H1 (cell line): ENCODE data around the gene FXYD5. TPM values are rescaled to one million over a fixed set of nuclear protein-coding genes. Genes with fewer than 3 reads are reported as not detected.

ENCODE experiments used
- ASH2L ChIP-seq: fragments of 200-600, 300-600 bp; sonication (generic); IDR thresholded peaks from one replicate; pipeline ENCODE4 v1.7.1; 2017; ENCODE audit warnings: low read length
- CBX5 ChIP-seq: fragments of 300-800, 300-1000 bp; sonication (generic); IDR thresholded peaks from 2 replicates; pipeline ENCODE4 v1.7.1; 2016; ENCODE audit warnings: antibody characterized with exemption, low read length, low read depth
- CBX8 ChIP-seq: fragments of 300-800, 300-1000 bp; sonication (generic); IDR thresholded peaks from 2 replicates; pipeline ENCODE4 v1.7.1; 2016; ENCODE audit warnings: low read depth, low read length, borderline replicate concordance
- CHD7 ChIP-seq: fragments of 300-600 bp; sonication (generic); IDR thresholded peaks from 2 replicates; pipeline ENCODE4 v1.7.1; 2012; ENCODE audit warnings: low read length, moderate library complexity, mild to moderate bottlenecking, inconsistent platforms; ENCODE audit not compliant: insufficient replicate concordance
- HDAC2 ChIP-seq, 2 experiments: fragments of 300-600 bp in 1 of 2; sonication (generic) in 1 of 2; IDR thresholded peaks; 2 replicates each; pipeline ENCODE4 v1.6.1; 2011 to 2012; ENCODE audit warnings: low read depth in 2 of 2, low read length in 2 of 2, mild to moderate bottlenecking in 2 of 2, moderate library complexity in 2 of 2, borderline replicate concordance in 1 of 2, inconsistent platforms in 1 of 2
- JUN ChIP-seq: IDR thresholded peaks from 2 replicates; pipeline ENCODE4 v1.6.1; 2011; ENCODE audit warnings: low read depth, mild to moderate bottlenecking, improper control_type of control experiment, low read length
- KDM1A ChIP-seq: fragments of 200-600, 300-600 bp; sonication (generic); IDR thresholded peaks from 2 replicates; pipeline ENCODE4 v1.7.1; 2016; ENCODE audit warnings: mild to moderate bottlenecking, low read length, borderline replicate concordance
- RNF2 ChIP-seq: fragments of 200-900, 300-1000 bp; sonication (generic); IDR thresholded peaks from 2 replicates; pipeline ENCODE4 v1.7.1; 2016; ENCODE audit warnings: borderline replicate concordance, low read depth, mild to moderate bottlenecking, antibody characterized with exemption, low read length; ENCODE audit not compliant: poor library complexity, severe bottlenecking; ENCODE audit errors: missing control alignments
- SRF ChIP-seq: IDR thresholded peaks from 2 replicates; pipeline ENCODE4 v1.6.1; 2011; ENCODE audit warnings: mild to moderate bottlenecking, low read depth, low read length, moderate library complexity
- TCF12 ChIP-seq: IDR thresholded peaks from 2 replicates; pipeline ENCODE4 v1.6.1; 2011; ENCODE audit warnings: low read depth, mild to moderate bottlenecking, low read length
- TEAD4 ChIP-seq: IDR thresholded peaks from 2 replicates; pipeline ENCODE4 v1.6.1; 2012; ENCODE audit warnings: low read depth, low read length, inconsistent platforms, mixed read lengths
- YY1 ChIP-seq: IDR thresholded peaks from 2 replicates; pipeline ENCODE4 v1.6.1; 2011; ENCODE audit warnings: low read depth, mild to moderate bottlenecking, low read length
- polyA plus RNA-seq, 7 experiments: library from polyadenylated mRNA; depleted of rRNA in 3 of 7; stranded (reverse) in 5 of 7; unstranded in 2 of 7; fragments of >200 nt in 5 of 7; fragments of 200-250 nt in 2 of 7; gene quantifications; 1 replicate in 5 of 7; 2 replicates in 1 of 7; 4 replicates in 1 of 7; pipeline versions ENCODE4 v1.2.1 to v1.2.3, GENCODE V29; 2011 to 2013; ENCODE audit warnings: missing spikeins in 2 of 7, mixed read lengths in 2 of 7
- total RNA-seq: library from RNA; stranded (reverse); fragmentation: NEBNext Ultra II Directional; extraction: Animal tissue kit (Norgen Biotek cat#: 25700); gene quantifications from 2 replicates; pipeline ENCODE4 v1.2.1, GENCODE V29; 2021

The FXYD5 gene
- total and polyA plus RNA-seq, 2 of the 8 experiments (the other 6 are each of a cell fraction or from before 2014, with no cell fraction given): 99.0 to 191 TPM

GRCh38 chr19:35181387-35181786 lies 26.9 kb downstream of the FXYD5 start (continued):
- TF ChIP-seq CHD7 (no peak), RNF2 (no peak), SRF (no peak), CBX5 (no peak), ASH2L (no peak), KDM1A (no peak), TEAD4 (no peak), JUN (no peak), YY1 (no peak), TCF12 (no peak), HDAC2 (IDR thresholded peaks at IDR 0.05; ENCODE audit: borderline replicate concordance in 1 of 2, low read depth in 2 of 2, low read length in 2 of 2) (no peak), CBX8 (no peak)
